ENCODE data around the gene SUOX. TPM values are rescaled to one million over a fixed set of nuclear protein-coding genes. Genes with fewer than 3 reads are reported as not detected.
A peak's percentile ranks its signal among the peaks of the same experiment; 100 is the strongest.

SUOX gene
- total RNA-seq, 1 donor from 2014 or later: 28.1 TPM

DNA sequence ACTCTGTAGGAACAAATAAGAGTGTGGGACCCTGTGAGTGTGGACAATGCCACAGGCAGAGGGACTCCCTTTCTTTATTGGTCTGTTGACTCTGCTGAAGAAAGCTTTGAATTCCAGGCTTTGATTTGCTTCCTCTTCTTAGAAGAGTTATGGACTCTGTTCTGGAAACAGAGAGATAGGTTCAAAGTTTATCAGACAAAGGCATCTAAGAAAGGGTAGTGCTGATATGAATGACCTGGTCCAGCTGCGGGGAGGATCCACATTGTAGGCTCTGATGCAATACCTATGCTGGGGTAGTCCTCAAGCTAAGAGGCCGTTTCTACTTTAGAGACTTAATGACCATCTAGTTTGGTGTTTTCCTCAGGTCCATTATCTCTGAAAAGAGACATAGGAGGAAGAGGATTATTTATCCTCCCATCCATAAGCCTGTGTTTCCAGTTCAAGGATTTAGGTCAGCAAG, 13.1 kb downstream of the SUOX start:
- intact Hi-C loops (cut with DNase I): no loop called here
- no peak for DNase-seq (ENCODE audit: missing footprints)
- ATAC-seq: no peak

DNA sequence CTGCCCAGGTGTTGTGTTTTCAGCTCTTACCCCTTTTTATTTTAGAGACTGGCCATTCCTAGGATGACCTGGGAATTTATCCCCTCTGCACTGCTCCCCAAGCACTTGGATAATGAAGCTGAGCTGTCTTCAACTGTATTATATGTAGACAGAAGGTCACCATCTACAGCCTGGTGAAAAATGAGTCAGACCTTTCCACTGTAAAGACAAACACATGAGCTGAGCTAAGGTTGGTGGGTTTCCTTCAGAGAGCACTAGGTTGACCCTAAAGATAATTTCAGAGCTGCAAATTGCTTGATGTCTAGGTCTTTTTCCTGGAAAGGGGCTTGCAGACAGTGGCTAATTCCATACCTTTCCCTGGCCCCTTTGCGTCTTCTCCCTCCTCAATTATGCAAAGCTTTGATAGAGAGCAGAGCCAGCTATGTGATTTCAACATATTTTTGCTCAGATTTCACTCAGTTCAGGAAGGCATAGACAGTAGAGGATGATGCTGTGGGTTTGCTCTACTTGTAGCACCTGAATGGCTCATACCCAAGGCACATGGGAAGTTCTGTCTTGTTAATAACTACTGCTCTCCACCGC, 14.5 kb downstream of the SUOX start:
- ATAC-seq (no peak), DNase-seq (ENCODE audit: missing footprints) (no peak)
- intact Hi-C loops (cut with DNase I): no loop called here

DNA sequence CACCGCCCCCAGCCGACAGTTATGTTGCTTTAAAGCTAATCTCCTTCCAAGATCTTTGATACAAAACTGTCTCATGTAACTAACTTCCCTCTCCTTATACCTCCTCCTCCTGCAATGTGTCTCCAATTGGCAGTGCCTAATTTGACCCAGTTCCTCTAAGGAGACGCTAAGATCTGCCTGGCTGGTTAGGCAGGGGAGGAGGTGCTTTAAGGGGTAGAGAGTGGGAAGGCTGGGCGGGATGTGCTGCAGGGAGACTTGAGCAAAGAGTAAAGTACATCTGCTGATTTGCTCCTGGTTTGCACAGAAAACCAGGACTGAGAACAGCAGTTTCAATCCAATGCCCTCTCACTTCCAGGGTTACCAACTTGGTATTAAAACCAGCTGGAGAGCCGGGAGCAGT, 16.4 kb downstream of the SUOX start:
- ATAC-seq (no peak), DNase-seq (ENCODE audit: missing footprints) (no peak)
- intact Hi-C loops (cut with DNase I): no loop called here

DNA sequence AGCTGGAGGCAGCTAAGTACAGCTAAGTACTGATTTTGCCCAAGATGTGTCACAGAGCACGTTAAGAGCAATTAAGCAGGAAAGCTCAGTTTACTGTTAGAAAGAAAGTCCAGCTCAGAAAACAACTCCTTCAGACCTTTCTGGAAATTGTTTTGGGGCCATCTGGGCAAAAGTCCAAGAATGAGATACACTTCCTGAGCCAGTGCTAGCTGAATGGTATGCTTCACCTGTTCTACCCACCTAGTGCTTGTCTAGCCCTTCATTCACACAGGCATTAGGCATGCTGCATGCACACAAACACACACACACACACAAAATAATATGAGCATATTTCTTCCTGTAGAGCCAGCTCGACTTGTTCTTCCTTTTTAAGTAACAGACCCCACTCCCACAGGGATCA, 17.1 kb downstream of the SUOX start:
- intact Hi-C loops (cut with DNase I): no loop called here
- ATAC-seq (no peak), DNase-seq (ENCODE audit: missing footprints) (no peak)

DNA sequence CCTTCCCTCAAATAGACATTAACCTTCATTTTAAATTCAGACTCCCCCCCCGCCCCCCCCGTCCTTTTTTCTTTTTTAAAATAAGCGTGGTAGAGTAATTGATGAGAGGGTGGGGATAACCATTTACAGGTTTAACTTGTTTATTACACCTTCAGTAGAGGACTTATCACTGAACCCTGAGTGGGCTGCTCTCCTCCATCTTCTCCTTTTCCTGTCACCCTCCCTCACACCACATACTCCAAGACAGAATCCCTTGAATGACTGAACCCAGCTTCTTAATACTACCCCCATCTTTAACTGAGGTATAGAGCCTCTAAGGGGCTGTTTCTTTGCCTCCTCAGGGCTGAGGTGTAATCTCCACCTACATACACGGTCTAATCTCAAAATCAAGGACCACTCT, 20.1 kb downstream of the SUOX start:
- ATAC-seq (no peak), DNase-seq (ENCODE audit: missing footprints) (no peak)
- intact Hi-C loops (cut with DNase I): no loop called here

DNA sequence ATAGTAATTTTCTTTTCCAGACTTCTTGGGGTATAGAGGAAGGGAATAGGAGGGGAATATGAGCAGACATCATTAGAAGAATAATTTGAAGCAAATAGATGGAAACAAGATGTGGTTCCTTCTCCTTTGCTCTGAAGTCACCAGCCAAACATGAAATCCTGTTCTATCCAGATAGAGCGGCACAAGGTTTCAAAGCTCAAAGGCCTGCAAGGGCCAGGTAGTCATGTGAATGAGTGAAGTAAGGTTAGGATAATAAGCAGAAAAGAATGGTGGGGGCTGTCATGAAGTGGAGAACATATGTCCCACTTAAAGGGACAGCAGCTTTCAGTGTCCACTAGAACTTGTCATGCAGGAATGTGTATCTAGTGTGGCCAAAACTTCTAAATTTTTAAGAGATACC, 21.3 kb downstream of the SUOX start:
- intact Hi-C loops (cut with DNase I): no loop called here
- ATAC-seq (no peak), DNase-seq (ENCODE audit: missing footprints) (no peak)

DNA sequence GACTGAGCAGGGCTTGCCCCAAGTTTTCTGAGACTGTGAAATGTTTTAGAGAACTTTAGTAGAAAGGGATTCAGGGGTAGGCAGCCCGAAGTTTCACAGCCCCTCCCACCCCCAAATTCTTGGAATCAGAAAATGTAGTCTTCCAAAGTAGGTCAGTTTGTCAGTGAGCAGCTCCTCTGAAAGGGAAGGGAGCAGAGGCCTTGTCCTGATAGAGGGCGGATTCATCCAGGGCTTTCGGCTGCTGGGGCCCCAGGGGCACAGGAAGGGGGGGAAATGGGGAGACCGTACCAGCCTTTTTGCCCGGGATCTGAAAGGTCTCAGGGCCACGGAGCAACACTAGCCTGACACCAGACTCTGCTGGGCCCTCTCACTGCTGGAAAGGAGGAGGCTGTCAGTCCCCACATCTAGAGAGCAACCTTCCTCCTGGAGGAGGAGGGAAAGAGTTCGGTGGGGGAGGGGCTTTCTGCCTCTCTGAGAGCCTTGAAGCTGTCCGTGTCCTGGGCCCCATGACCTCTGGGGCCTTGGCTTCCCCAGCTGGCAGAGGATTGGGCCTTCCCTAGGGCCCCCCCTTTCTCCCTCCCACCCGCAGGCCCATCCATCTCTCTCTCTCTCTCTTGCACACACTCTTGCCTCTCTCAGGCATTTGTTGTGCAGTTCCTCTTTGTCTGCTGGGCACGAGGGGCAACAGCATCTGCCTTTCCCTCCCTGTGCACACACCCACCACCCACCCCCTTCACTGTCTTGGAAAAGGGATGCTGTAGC, 23.5 kb downstream of the SUOX start, which contains the start of gene IKZF4:
Gene IKZF4 (plus strand): TSS at position 621 of the 762 bp plus-strand sequence. CDS start 451 bp downstream, outside the sequence.
- no peak for DNase-seq (ENCODE audit: missing footprints)

DNA sequence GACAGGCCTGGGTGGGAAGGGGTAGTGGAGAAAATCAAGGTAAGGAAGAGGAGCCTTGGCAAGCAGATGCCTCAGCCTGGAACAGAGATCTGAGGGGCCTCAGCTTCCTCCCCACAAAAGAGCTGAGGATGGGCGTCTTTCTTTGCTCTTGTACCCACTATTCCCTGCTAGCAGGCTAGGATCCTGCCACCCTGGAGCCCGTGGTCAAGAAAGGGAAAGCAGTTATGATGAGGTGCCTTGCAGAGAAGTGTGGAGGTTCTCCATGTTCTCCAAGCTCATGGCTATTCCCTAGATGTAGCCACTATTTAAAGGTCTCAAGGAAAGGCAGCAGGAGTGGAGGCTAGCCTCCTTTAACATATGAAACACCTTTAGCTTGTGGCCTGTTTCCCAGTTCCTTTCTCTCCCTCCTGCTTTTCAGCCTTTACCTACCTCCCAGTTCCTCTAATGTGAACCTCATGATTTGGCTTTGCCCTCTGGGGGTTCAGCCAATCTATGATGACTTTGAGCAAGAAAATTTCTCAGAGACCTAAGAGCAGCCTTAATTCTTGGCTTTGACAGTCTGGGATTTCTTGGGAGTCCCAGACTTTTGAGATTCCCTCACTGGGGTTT, 24.9 kb downstream of the SUOX start:
- DNase-seq (ENCODE audit: missing footprints) (no peak), ATAC-seq (no peak)
- intact Hi-C loops (cut with DNase I): no loop called here

More for the DNA sequence above, 23.5 kb downstream of the SUOX start, which contains the start of gene IKZF4:
- intact Hi-C loops (cut with DNase I): no loop called here
- ATAC-seq: peak; percentile 75

DNA sequence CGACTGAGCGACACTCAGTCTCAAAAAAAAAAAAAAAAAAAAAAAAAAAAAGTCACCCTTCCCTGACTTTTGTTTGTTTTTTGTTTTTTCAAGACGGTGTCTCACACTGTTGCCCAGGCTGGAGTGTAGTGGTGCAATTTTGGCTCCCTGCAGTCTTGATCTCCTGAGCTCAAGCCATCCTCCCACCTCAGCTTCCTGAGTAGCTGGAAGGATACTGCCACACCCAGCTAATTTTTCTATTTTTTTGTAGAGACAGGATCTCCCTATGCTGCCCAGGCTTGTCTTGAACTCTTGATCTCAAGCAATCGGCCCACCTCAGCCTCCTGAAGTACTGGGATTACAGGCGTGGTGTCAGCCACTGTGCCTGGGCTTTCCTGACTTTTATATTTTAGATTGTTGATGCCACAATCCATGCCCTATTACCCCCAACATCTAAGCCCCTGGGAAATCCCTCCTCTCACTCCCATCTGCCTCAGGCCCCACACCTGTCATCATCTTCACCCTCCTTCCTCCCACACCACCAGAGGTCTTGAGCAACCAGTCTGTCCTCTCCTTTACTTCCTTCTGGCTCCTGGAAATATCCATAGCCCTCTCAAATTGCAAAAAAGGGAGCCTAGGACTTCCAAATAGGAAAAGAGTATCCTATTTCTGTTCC, 31.6 kb downstream of the SUOX start:
- DNase-seq (ENCODE audit: missing footprints) (no peak), ATAC-seq (no peak)
- intact Hi-C loops (cut with DNase I): loop anchor here (1.0 kb wide), 1 partner anchor 32 kb away; no protein-coding TSS in a partner anchor

DNA sequence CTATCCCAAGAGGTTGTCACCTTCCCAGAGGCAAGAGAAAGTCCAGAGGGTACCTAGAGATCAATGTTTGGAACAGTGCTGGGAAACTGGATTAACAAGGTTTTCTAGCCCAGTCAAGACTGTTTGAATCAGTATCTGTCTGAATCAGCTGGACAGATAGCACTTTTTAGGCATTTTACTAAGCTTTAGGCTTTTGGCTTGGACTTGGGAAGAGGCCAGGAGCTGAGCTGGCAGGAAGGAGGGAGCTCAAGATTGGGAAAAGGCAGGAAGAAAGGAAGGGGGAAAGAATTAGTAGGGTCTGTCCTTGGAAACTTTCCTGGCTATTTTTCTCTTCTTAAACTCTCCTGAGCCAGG, 32.1 kb downstream of the SUOX start:
- intact Hi-C loops (cut with DNase I): loop anchor here (1.0 kb wide), 1 partner anchor 33 kb away; no protein-coding TSS in a partner anchor
- DNase-seq (ENCODE audit: missing footprints) (no peak), ATAC-seq (no peak)

DNA sequence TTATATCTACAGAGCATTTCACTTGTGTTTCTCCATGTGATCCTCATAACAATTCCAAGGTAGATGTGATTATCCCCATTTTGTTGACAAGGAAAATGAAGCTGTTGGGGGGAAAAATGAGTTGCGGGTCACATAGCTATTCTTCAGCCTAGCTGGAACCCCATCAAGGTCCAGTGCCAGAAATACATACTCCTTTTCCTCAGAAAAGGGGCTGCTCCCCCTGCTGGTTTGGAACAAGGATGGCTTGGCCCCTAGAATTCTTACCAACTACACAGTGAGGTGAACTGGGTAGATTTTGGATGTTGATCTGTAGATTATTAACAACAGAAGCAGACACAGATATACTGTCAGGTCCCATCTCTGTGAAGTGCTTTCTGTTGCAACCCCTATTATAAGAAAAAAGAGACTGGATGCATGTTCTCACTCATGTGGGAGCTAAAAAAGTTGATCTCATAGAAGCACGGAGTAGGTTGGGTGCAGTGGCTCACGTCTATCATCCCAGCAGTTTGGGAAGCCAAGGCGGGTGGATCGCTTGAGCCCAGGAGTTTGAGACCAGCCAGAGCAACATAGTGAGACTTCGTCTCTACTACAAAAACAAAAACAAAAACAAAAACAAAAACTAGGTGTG, 32.7 kb downstream of the SUOX start:
- no peak for ATAC-seq

DNA sequence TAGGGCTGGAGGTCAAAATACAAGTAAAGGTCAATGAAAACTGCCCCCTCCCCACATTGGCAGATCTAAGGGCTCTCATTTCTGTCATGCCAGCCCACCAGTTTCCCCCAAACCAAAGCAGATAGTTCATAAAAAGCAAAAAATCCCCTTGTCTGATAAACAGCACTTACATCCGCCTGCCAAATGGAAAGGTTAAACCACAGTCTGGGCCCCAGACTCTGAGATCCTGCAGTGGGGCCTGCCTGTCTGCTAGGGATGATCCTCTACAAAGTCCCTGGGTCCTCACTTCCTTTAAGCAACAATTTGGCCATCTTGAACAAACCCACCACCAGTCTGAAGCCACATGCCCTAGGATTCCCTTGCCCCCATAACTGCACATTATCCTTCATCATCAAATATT, 34.9 kb downstream of the SUOX start:
- intact Hi-C loops (cut with DNase I): no loop called here
- ATAC-seq (no peak), DNase-seq (ENCODE audit: missing footprints) (no peak)

More for the DNA sequence above, 32.7 kb downstream of the SUOX start:
- intact Hi-C loops (cut with DNase I): loop anchor here (1.0 kb wide), 1 partner anchor 33 kb away; no protein-coding TSS in a partner anchor
- no peak for DNase-seq (ENCODE audit: missing footprints)

DNA sequence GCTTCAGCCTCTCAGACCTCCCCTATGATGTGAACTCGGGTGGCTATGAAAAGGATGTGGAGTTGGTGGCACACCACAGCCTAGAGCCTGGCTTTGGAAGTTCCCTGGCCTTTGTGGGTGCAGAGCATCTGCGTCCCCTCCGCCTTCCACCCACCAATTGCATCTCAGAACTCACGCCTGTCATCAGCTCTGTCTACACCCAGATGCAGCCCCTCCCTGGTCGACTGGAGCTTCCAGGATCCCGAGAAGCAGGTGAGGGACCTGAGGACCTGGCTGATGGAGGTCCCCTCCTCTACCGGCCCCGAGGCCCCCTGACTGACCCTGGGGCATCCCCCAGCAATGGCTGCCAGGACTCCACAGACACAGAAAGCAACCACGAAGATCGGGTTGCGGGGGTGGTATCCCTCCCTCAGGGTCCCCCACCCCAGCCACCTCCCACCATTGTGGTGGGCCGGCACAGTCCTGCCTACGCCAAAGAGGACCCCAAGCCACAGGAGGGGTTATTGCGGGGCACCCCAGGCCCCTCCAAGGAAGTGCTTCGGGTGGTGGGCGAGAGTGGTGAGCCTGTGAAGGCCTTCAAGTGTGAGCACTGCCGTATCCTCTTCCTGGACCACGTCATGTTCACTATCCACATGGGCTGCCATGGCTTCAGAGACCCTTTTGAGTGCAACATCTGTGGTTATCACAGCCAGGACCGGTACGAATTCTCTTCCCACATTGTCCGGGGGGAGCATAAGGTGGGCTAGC, 37.7 kb downstream of the SUOX start:
- ATAC-seq (no peak), DNase-seq (ENCODE audit: missing footprints) (no peak)
- intact Hi-C loops (cut with DNase I): no loop called here

DNA sequence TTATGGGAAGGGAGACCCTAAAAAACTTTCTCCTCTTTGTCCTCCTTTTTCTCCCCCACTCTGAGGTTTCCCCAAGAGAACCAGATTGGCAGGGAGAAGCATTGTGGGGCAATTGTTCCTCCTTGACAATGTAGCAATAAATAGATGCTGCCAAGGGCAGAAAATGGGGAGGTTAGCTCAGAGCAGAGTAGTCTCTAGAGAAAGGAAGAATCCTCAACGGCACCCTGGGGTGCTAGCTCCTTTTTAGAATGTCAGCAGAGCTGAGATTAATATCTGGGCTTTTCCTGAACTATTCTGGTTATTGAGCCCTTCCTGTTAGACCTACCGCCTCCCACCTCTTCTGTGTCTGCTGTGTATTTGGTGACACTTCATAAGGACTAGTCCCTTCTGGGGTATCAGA, 40.1 kb downstream of the SUOX start:
- ATAC-seq (no peak), DNase-seq (ENCODE audit: missing footprints) (no peak)
- intact Hi-C loops (cut with DNase I): no loop called here

DNA sequence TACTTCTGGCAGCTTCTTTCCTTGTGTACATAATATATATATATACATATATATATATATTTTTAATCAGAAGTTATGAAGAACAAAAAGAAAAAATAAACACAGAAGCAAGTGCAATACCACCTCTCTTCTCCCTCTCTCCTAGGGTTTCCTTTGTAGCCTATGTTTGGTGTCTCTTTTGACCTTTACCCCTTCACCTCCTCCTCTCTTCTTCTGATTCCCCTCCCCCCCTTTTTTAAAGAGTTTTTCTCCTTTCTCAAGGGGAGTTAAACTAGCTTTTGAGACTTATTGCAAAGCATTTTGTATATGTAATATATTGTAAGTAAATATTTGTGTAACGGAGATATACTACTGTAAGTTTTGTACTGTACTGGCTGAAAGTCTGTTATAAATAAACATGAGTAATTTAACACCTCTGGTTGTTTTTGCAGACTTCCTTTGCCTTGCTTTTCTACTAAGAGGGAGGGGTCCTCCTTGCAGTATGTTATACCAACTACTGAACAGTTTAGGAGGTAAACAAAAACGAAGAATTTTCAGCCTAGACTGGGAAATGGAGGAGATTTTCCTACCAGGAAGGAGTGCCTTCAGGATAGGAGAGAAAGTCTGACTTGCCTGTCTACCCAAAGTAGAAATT, 41.1 kb downstream of the SUOX start:
- intact Hi-C loops (cut with DNase I): no loop called here
- no peak for ATAC-seq
- DNase-seq (ENCODE audit: missing footprints): no peak

DNA sequence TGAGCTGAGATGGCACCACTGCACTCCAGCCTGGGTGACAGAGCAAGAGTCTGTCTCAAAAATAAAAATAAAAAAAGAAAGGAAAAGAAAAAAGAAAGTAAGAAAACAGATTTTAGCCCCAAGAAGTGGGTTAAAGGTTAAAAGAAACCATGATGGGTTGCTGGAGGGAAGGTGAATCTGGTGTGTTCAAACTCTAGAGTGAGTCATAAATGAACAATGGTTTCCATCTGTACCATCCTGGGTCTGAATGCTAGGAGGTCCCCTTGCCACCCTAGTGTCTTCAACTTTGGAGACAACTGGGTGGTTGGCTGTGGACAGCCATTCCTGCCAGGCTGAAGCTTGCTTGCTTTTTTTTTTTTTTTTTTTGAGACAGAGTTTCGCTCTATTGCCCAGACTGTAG, 43.1 kb downstream of the SUOX start:
- intact Hi-C loops (cut with DNase I): loop anchor here (2.0 to 5.0 kb wide), 2 partner anchors 43 to 77 kb away; partner anchors contain the start of genes RPL41, SUOX and ZC3H10
- DNase-seq (ENCODE audit: missing footprints): no peak

DNA sequence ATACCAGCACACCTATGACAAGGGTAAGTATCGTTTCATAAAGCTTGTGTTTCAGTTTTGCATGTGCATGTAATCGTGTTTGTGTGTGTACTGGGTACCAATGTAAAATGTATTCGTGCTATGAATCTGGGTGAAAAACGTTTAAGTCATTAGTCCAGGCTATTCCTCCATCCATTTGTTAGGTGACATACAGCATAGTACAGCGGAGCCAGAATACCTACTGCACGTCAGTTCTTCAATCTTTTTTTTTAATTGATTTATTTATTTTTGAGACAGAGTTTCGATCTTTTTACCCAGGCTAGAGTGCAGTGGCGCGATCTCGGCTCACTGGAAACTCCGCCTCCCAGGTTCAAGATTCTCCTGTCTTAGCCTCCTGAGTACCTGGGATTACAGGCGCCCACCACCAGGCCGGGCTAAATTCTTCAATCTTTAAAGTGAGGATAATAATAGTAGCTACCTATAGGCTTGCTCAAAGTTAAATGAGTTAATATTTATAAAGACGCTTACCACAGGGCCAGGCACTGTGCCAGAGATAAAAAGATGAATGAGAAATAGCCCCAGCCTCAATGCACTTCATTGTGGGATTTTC, 44.0 kb downstream of the SUOX start:
- DNase-seq (ENCODE audit: missing footprints) (no peak), ATAC-seq (no peak)
- intact Hi-C loops (cut with DNase I): loop anchor here (2.0 to 5.0 kb wide), 2 partner anchors 44 to 76 kb away; partner anchors contain the start of genes RPL41, SUOX and ZC3H10

More for the DNA sequence above, 43.1 kb downstream of the SUOX start:
- ATAC-seq: no peak
